ENCODE data around the gene CYB561A3.

Gene CYB561A3

DNA sequence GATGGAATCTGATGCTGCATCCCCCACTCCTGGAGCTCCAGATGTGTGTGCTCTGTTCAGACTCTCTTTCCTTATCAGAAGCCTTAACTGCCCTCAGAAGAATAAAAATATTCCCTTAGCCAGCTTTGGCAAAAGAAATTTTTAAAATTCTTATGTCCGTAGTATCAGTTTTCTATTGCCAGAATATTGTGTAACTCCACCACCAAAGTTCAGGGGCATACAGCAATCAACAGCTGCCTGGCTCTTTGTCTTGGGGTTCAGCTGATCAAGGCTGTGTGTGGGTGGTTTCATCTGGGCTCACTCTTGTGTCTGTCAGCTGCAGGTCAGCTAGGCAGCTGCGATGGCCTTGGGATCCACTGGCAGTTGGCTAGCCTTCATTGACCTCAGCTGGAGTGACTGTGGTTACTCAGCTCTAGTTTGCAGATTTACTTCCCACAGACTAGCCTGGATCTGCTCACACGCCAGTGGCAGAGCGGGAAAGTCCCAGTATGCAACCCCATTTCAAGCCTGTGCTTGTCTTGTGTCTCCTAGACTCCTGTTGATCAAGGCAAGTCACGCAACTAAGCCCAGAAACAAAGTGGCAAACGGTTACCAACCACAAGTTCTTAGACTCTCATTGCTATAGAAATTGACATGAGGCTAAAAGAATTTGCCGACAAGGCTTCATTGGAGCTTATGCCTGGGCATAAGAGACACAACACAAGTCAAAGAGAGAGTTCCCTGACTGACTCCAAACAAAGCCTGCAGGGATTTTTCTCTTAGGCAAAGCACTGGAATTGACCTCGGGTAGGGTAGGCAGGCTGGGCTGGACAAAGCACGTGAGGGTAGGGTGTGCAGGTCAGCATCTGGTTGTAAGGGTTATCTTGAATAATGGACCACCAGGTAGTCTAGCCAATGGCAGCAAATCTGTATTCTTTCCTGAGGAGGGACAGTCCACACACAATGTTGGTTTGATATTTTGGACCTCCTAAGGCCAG, 8.0 kb upstream of the CYB561A3 start:
- no peak for DNase-seq

DNA sequence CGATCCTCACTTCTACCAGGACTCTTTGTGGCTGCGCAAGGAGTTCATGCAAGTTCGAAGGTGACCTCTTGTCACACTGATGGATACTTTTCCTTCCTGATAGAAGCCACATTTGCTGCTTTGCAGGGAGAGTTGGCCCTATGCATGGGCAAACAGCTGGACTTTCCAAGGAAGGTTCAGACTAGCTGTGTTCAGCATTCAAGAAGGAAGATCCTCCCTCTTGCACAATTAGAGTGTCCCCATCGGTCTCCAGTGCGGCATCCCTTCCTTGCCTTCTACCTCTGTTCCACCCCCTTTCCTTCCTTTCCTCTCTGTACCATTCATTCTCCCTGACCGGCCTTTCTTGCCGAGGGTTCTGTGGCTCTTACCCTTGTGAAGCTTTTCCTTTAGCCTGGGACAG, 7.0 kb upstream of the CYB561A3 start:
- no peak for DNase-seq

DNA sequence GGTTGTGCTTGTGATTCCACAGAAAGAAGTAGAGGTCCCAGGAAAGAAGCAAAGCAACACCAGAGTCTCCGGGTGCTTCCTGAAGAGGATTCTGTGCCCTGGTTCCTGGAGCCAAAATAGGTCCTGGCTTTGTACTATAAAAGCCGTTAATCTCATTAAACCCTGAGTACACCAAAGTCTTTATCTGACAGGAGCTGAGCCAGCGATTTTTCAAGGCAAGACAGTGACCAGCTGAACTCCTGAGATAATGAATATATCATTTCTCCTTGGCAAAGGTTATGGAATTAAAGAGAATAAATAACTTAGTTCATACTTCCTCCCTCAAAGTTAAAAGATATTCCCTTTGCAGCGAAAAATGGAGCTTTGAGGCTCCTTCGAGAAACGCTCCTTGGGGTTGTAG, 5.7 kb upstream of the CYB561A3 start:
- no peak for DNase-seq

DNA sequence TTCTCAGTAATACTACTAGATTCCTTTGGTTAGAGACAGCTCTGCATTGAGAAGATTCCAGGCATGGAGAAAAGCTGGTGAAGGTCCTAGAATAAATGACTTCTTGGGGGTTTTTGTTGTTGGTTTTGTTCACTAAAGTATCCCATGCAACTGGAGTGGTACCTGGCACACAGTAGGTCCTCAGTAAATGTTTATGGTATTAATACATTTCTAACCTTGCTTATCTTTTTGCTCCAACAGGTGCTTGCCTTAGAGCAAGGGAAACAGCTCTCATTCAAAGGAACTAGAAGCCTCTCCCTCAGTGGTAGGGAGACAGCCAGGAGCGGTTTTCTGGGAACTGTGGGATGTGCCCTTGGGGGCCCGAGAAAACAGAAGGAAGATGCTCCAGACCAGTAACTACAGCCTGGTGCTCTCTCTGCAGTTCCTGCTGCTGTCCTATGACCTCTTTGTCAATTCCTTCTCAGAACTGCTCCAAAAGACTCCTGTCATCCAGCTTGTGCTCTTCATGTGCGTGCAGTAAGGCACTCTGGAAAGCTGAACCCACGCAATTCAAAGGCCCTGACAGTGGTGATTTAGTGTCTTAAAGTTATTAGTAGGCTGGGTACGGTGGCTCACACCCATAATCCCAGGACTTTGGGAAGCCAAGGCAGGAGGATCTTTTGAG, 2.5 kb upstream of the CYB561A3 start:
- DNase-seq: no peak

DNA sequence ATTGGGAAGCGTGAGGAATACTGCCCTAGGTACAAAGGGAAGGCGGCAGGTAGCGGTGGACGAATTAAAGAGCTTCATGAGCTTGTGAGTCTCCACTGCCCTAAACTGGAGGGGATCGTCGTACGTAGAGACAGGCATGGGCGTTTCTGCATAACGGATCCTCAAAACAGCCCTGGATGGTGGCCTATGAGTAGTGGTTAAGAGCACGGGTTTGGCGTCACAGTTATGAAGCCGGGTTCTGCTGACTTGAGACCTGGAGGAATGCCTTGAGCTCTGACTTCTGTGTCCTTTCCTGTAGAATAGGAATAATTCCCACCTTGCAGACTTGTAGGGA, 827 bp upstream of the CYB561A3 start:
- no peak for DNase-seq

DNA sequence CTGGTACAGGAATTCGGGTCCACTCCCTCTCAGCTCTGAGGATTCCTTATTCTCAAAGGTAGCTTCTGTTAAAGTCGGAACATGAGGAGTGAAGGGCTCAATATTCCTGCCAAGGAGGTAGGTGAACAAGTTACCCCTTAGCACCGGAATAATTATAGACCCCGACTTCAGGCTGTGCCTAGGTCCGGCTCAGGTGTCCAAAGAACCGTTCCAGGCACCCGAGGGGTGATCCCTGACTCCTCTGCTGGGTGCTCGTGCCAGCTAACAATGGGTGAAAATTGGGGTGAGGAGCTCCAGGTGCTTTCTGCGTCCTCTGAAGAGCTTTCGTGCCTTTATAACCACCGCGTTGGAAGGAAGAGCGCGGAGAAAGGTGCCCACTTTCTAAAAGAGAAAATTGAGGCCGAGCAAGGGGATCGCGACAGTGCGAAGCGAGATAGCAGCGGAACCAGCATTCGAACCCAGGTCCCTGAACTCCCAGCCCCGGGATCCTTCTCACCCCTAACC, 393 bp downstream of the CYB561A3 start:
- DNase-seq: no peak

DNA sequence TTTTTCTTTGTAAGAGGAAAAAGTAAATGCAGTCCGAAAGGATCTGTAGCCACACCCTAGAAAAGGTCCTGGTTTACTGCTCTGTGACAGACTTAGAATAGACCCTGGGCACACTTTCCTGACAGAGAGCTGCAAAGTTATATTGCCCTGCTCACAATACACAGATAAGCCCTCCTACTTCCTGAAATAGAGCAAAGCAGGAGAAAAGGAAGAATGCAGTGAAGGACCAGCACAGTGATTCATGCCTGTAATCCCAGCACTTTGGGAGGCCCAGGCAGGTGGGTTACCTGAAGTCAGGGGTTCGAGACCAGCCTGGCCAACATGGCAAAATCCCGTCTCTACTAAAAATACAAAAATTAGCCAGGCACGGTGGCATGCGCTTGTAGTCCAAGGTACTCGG, 2.2 kb downstream of the CYB561A3 start:
- DNase-seq: no peak

DNA sequence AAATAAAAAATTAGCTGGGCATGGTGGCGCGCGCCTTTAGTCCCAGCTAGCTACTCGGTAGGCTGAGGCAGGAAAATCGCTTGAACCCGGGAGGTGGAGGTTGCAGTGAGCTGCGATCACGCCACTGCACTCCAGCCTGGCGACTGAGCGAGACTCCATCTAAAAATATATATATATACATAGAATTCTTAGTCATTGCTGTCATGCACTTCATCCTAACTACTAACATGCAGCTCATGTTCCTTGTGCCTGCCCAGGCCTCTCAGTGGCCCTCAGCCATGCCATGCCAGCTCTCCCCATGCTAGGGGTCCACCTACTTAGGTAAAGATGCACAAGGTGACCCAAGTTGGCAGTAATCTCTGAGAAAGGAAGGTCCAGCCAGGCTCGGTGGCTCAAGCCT, 3.1 kb downstream of the CYB561A3 start:
- DNase-seq: no peak

DNA sequence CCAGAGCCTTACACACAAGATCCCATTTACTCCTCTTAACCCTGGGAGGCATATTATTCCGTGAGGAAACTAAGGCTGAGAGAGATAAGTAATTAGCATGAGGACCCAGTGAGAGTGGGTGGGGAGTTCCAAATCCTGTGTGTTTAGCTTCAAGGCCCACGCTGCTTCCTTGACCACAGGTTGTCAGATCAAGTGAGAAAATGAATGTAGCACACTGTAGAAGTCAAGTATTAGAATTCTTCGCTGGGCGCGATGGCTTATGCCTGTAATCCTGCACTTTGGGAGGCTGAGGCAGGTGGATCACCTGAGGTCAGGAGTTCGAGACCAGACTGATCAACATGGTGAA, 3.8 kb downstream of the CYB561A3 start:
- no peak for DNase-seq

DNA sequence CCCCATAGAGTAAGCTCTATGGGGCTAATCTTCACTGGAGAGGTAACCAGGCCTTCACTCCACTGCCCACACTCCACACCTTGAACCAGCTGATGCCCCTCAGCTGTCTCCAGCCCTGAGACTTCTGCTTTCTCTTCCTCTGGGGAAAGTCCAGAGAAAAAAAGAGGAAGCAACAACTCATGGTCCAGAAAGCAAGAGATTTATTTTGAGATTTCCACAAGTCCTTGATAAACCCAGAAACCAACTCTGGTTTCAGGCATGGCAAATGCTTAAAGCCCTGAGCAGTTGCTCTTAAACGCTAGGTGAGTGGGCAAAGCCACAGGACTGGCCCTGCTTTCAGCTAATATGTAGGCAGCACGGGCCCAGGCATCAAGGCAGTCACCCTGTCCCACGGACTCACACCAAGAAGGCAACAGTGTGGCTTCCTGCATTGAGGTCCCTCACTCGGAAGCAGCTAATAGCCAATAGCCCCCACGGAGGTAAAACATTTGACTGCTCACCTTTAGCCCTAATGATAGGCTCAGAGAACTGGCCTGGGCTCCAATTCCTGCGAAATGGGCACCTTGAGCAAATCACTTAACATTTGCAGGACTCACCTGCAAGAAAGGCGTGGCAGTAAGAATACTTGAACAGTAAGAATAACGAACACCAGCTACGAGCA, 4.3 kb downstream of the CYB561A3 start:
- DNase-seq: no peak

DNA sequence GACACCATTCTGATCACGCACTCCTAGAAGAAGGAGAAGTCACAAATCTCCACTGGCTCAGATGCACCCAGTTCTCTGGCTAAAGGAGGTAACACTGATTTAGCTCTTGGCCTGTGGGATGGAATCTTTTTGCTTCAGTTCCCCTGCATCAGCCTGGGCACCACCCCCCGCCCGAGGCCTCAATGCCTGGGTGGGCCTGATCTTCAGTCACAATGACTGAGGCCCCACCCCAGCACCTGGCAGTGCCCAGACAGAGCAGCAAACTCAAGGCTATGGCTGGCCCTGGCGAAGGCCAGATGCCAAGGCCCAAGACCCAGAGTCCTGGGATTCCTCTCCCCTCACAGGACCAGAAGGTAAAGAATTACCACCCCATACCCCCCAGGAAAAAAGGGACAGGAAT, 5.0 kb downstream of the CYB561A3 start:
- DNase-seq: no peak

DNA sequence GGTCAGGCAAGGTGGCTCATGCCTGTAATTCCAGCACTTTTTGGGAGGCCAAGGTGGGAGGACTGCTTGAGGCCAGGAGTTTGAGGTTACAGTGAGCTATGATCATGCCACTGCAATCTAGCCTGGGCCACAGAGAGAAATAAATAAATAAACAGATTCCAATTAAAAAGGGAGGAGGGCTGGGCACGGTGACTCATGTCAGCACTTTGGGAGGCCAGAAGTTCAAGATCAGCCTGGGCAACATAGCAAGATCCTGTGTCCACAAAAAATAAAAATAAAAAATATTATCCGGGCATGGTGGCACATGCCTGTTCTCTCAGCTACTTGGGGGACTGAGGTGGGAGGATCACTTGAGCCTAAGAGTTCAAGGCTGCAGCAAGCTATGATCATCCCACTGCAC, 7.5 kb downstream of the CYB561A3 start:
- no peak for DNase-seq

DNA sequence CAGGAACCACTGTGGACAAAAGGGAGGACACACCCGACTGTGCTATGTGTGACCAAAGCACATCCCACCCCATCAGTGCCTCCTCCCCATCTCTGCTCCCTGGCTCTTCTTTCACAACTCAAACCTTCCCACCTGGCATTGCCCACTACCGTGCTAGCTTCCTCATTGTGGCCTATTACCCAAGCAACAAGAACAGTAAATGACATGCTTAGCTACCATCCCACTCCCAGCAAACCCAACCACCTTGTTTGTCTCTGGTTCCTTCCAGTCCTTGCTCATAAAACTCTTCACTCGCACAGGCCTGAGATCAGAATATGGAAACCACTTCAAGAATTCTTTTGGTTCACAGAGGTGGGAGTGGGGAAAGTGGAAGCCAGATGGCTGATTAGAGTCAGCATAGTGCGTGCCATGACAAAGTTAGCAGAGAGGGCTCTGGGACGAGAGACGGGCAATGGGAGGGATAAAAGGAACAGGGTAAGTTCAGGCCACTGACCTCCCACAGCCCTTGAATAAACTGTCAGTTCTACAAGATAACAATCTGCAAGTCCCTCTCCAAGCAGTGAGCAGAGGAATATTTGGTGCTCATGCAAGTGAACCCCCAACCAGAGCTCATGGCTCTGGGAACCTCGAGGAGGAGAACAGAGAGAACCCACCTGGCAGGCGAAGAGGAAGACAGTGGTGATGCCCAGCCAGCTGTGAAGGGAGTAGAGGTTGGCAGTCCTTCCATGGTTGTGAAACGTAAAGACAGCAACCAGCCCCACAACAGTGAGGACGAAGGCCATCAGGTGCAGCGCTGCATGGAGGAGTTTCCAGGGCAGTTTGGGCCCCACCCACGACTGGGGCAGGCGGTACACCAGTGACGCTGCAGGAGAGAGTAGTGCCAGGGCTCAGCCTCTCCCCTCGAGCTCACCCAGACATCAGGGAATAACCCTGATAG, 8.3 kb downstream of the CYB561A3 start:
- DNase-seq: no peak

DNA sequence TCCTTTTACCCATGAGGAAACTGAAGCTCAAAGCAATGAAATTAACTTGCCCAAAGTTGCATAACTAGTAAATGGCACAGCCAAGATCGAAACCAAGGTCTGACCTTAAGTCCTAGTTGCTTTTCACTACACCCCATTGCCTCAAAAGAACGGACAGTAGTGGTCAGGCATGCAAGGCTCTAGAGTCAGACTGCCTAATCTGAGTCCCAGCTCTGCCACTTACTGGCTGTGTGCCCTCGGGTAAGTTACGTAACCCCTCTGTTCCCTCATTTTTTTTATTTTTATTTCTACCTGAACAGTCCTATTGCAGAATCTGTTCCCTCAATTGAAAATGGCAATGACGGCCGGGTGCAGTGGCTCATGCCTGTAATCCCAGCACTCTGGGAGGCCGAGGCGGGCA, 9.6 kb downstream of the CYB561A3 start:
- DNase-seq: no peak

DNA sequence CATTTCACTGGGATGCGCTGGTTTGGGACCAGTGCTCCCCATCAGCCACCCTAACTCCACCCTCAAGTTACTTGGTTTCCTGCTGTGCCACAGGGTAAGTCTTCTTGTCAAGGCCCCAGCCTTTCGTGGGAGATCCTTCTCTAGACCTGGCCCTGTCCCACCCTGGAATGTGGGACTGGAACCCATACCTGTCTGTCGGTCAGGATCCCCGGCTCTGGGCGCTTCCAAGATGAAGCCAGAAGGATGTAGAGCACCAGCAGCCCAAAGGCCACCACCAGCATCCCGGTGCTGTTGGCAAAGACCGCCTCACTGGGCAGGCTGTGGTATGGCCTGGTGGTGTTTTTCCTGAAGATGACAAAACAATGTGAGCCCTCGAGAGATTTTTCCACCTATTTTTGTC, 10.9 kb downstream of the CYB561A3 start:
- DNase-seq: no peak

DNA sequence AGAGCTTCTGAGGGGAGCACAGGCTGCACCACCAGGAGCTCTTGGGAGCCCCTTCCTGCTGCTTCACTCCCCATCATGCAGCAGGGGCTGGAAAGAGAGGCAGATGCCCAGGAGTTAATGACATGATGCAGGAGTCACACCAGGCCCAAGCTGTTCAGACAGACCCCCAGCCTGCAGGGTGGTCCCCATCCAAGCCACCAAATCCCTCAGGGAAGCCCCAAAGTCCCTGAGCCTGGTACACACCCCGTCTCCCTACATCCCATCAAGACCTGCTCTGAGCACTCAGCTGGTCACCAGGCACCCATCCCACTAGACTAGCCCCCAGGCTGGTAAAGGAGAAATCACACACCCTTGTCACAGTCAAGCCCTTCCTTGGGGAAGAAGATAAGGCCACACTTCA, 11.3 kb downstream of the CYB561A3 start:
- DNase-seq: no peak

DNA sequence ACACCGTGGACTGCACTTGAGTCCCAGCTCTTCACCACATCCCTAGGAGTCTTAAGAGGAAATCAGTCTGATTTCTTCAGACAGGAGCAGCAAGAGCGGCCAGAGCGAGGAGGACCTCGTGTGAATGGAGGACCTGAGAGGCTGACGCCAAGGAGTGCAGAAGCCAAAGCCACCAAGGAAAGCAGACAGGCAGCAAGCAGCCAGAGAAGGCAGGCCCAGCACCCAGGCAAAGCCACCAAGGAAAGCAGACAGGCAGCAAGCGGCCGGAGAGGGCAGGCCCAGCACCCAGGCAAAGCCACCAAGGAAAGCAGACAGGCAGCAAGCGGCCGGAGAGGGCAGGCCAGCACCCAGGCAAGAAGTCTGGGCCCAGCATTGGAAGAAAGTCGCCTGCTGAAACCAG, 11.8 kb downstream of the CYB561A3 start:
- DNase-seq: no peak

DNA sequence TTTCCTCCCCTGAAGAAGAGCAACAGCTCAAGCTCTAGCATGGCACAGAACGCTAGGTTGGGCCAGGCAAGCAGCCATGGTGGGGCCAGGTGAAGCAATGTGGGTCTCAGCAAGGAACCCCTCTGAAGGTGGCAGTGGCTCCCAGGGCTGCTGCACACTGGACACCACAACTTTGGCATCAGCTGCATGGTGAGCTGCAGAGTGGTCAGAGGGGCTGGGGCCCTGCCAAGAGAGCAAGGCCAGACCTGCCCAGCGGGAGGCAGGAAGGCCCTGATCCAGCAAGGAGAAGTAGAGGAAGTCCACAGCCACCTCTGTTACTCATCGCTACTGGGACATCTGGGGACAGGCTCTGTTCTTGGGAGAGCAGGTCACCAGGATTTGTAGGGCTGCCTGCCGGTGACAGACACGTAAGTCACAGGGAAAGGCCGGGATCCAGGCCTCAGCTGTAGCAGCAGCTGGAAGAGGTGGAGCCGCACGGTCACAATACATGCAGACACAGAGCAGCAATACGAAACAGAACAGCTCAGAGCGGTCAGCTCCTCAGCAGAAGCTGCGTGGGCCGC, 12.4 kb downstream of the CYB561A3 start:
- DNase-seq: no peak

DNA sequence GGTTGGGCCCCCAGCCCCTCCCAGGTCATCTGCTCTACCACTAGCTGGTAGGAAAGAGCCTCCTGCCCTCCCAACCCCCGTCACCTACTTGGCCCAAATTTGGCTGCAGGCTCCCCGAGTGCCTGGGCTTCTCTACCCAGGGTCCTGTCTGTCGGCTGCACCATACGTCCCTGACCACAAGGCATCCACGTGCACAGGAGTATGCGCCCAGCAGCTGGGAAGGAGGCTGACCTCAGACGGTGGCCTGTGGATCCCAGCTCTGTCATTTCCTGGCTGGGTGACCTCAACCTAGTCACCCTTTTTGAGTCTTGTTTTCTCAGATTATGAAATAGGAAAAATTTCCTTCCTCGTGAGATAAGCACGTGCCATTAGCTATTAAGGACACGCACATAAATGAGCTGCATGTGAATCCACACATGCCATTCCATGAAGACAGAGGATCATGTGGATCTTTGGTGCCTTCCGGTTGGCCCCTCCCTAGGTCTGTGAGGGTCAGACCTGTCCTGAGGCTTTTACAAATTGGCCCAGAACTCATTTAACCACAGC, 13.7 kb downstream of the CYB561A3 start:
- DNase-seq: no peak

DNA sequence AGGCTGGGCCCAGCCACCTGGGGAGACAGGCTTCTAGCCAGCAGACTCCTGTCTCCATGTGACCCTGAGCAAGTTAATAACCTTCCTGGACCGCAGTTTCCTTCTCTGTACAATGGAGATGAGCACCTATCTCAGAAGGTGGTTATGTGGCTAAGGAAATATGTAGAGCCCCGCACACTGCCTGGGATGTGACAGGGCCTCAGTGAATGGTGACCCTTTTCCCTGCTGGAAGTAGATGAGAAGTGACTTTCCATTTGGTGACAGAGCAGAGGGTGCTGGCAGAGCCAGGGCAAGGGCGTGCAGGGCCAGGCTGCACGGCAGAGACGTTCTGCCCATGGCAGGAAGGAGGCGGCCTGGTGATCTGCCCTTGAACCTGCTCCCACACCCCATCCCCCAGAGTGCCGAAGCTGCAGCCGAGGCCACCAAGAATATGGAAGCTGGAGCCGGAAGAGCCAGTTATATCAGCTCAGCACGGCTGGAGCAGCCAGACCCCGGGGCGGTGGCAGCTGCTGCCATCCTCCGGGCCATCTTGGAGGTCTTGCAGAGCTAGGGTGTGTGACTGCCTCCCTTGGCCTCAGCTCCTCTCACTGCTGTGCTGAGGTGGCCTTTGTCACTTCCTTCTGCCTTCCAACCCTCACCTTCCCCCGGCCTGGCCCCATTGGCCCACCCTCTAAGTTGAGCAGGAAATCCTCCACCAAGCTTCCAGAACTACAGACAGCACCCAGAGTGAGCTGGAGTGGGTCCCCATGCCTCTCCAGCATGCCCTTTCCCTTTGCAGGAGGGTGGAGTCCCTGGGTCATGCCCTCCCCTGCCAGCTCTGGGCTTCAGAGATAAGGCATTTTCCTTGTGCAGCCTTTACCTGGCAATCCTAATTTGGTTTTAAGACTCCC, 15.5 kb downstream of the CYB561A3 start:
- DNase-seq: no peak

DNA sequence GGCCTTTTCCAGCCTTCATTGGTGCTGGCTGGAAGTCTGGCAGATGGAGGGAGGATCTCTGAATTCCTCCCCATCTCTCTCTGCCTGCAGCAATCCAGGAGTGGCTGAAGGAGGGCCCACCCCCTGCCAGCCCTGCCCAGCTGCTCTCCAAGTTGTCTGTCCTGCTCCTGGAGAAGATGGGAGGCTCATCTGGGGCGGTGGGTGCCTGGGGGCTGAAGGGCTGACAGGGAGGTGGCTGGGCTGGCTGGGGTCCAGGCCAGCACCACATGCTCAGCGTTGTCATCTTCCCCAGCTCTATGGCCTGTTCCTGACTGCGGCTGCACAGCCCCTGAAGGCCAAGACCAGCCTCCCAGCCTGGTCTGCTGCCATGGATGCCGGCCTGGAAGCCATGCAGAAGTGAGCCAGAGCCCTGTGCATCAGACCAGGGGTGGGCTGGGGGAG, 16.5 kb downstream of the CYB561A3 start:
- DNase-seq: no peak
